ENCODE measurements around the gene MED13L. TPM values are rescaled to one million over a fixed set of nuclear protein-coding genes. Genes with fewer than 3 reads are reported as not detected.

MED13L gene
- total and polyA plus RNA-seq, 2 of the 4 experiments (the other 2 are of a cell fraction): 17.9 to 49.1 TPM

DNA sequence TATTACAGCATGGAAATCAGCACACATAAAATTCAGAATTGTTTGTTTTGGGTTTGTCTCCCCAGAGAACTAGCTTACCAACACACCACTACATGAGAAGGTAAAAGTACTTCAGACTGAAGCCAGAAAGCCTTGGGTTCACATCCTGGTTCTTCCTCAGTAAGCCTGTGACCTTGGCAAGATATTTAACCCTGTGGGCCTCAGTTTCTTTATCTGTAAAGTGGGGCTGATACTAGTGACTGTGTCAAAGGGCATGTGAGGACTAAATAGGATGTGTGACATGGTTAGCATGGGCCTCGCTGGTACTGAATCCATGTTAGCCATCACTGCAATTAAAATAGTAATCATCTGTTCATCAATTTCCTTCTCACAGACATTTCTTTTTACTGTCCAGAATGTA is 366.1 kb downstream of the MED13L start:
- ChIA-PET POLR2A (ENCODE audit: unreplicated experiment) (no interaction called here), CTCF (no interaction called here)
- no peak overlapping the region for H3K9ac ChIP-seq (ENCODE audit: low read depth, low read length)
- no peak for DNase-seq
- no peak overlapping the region for H2BK20ac ChIP-seq (ENCODE audit: low read depth, low read length)
- no peaks in the 10 kb centered on the region for H3K4me1 ChIP-seq (ENCODE audit: control insufficient read depth, insufficient read depth, low read length)
- H4K5ac ChIP-seq (ENCODE audit: low read depth, low read length): no peak overlapping the region
- no peak overlapping the region for H2AK5ac ChIP-seq (ENCODE audit: low read depth, low read length)
- no peak overlapping the region for H2AFZ ChIP-seq (replicated peaks; ENCODE audit: low read length, poor library complexity)
- no peaks in the 10 kb centered on the region for H3K36me3 ChIP-seq (ENCODE audit: control insufficient read depth, insufficient read depth, low read length)
- no CpG with 5 or more reads among the region's 1 CpG for WGBS, 2 experiments (ENCODE audit: extremely low coverage in 2 of 2, insufficient read length in 1 of 2)
- no peak overlapping the region for H3K56ac ChIP-seq (ENCODE audit: extremely low read depth, insufficient read depth, low read length)
- no peak overlapping the region for H3K18ac ChIP-seq (ENCODE audit: low read depth, low read length)
- H4K20me1 ChIP-seq (ENCODE audit: insufficient read depth, low read length): no peaks in the 10 kb centered on the region
- H2AK9ac ChIP-seq (replicated peaks; ENCODE audit: low read depth, low read length, poor library complexity): no peak overlapping the region
- no peak overlapping the region for H2BK5ac ChIP-seq (ENCODE audit: low read depth, low read length, poor library complexity, severe bottlenecking)
- H3K23ac ChIP-seq (ENCODE audit: low read depth, low read length): no peak overlapping the region
- H3K79me1 ChIP-seq (ENCODE audit: low read depth in 1 of 2, low read length in 2 of 2): no peaks in the 10 kb centered on the region
- H3K9me3 ChIP-seq (ENCODE audit: control insufficient read depth, insufficient read depth, low read length): 0 out of 2 replicates have a peak, but pooled peaks cover 1% of the 10 kb centered on the region
- no peak overlapping the region for H3K4me3 ChIP-seq (ENCODE audit: insufficient read depth, low read depth, low read length)
- peaks cover 19% of the 10 kb centered on the region for H3K27me3 ChIP-seq (ENCODE audit: control insufficient read depth, insufficient read depth, low read length)
- no peak overlapping the region for H4K8ac ChIP-seq (ENCODE audit: low read depth in 2 of 2, low read length in 2 of 2)
- H3K14ac ChIP-seq (replicated peaks; ENCODE audit: low read depth, low read length): no peak overlapping the region
- no peak overlapping the region for H2BK15ac ChIP-seq (ENCODE audit: low read depth, low read length)
- TF ChIP-seq CHD1 (IDR thresholded peaks at IDR 0.05; ENCODE audit: low read depth, low read length): no peak
- no peak for ATAC-seq (ENCODE audit: low read depth)
- no peak overlapping the region for H3K4me2 ChIP-seq (ENCODE audit: low read depth, low read length)
- dilution Hi-C loops (cut with HindIII; ENCODE audit: low sequenced_read_pairs, unreplicated experiment) (no loop called here), in situ Hi-C loops (cut with MboI; ENCODE audit: low sequenced_read_pairs) (loop anchor here (10.0 kb wide), 1 partner anchor 1927 kb away; no protein-coding TSS in a partner anchor), intact Hi-C loops (cut with micrococcal nuclease) (no loop called here)
- no peak overlapping the region for H3K4ac ChIP-seq (ENCODE audit: low read depth, low read length)
- no peak overlapping the region for H3K27ac ChIP-seq (ENCODE audit: insufficient read depth, low read length)
- H2BK120ac ChIP-seq (ENCODE audit: low read depth, low read length): no peak overlapping the region
- no peaks in the 10 kb centered on the region for H3K9me1 ChIP-seq (ENCODE audit: insufficient read depth, low read length)
- H4K91ac ChIP-seq (ENCODE audit: insufficient read depth, low read depth, low read length): no peak overlapping the region
- no TSS peak for BruUV-seq (replicated peaks)
